GM18511 (cell line): ENCODE results near the gene TEAD4.

ENCODE experiments used
- ATAC-seq: cut with Tn5 transposase; IDR thresholded peaks from one replicate; pipeline ENCODE4 v1.9.1; 2021; ENCODE audit warnings: mild to moderate bottlenecking, moderate library complexity; ENCODE audit not compliant: unreplicated experiment

Gene TEAD4

DNA sequence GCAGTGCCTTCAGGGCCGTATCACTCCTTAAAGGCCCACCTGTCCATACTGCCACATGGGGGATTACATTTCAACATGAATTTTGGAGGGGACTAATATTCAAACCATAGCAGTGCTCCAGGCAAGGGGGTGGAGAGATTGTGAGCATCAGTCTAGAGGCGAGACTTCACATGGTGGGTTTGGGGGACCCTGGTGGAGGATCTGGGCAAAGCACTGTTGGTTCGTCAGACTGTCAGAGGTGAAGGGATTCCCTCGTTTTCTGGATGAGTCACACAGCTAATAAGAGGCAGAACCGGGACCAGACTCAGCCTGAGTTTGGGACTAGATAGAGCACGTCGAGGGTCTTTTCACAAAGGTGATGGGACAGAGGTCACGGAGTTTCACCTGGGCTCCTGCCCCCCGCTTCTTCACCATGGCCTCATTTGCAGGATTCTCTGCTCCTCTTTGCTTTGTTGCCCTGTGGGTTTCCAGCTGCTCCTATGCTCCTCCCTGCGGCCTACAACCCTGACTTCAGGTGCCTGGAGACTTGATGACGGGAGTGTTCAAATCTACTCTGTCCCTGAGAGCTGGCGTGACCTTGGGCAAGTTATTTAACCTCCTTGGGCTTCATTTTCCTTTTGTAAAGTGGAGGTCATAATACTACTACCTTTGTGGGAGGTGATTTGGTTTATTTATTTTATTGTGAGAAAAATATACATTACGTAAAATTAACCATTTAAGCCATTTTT lies 41.5 kb downstream of the TEAD4 start:
- ATAC-seq, result no peak

DNA sequence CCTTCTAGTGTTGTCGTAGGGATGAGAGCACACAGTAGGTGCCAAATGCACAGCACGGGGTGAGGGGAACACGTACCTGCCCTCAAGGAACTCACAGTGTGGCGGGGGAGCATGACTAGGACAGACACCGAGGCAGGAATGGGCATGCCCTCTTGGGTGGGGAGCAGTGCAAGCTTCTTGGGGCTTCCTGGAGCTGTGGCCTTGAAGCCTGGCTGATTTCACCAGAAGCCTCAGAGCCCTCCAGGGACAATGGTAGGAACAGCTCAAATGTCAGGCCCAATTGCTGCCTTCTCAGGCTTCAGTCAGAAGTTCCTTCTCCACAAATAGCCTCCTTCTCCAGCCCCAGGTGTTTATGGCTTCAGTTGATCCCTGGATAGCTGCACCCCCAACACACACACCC lies 43.4 kb downstream of the TEAD4 start:
- ATAC-seq, result no peak

DNA sequence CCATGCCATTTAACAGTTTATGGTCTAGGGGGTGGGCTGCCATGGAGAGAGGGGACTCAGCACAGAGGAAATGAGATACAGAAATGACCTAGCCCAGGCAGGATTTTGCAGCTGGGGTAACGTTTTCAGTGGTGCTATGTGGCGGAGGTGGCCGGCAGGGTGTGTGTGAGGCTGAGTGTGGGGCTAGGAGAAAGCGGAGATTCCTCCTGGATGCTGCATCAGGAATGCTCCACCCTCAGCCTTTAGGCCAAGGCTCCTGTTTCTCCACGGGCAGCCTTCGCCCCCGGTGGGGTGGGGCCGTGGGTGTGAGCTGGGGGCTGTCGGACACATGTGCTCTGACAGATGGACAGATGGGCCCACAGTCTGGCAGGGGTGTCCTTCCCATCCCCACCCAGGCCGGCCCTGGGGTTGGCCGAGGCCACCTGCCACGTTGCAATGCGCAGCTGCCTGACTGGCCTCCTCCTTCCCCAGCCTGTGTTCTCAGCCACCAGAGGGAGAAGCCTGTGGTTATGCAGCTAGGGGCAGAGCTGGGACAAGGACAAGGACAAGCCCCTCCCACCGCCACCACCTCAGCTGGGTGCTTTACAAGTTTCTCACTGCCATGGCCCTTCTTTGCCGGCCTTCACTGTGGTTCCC lies 44.3 kb downstream of the TEAD4 start:
- ATAC-seq, result no peak

DNA sequence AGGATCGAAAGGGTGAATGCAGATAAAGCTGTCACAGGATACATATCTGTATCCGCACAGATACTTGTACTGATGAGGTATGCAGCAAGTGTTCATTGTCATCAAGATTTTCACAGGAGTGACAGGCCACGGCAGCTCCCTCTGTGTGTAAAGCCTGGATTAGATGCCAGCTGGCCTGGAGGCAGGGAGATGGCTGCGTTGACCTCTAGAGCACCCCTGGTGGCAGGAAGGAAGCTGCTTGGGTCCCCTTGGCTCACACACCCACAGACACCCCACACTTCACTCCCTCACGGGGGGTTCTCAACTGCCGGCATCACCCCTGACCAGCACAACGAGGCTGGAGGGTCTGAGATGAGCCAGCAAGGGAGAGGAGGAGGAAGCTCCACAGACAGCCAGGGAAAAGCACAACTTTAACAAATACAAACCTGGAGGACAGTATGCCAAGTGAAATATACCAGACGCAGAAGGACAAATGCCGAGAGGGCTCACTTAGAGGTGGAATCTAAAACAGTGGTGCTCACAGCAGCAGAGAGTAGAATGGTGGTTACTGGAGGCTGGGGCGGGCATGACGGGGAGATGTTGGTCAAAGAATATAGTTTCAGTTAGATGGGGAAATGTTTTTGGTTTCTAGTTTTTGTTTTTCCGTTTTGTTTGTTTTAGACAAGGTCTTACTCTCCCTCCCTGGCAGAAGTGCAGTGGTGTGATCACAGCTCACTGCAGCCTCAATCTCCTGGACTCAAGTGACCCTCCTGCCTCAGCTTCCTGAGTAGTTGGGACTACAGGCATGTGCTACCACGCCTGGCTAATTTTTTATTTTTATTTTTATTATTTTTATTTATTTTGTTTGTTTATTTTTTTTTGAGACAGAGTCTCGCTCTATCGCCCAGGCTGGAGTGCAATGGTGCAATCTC lies 45.7 kb downstream of the TEAD4 start:
- no peak for ATAC-seq

DNA sequence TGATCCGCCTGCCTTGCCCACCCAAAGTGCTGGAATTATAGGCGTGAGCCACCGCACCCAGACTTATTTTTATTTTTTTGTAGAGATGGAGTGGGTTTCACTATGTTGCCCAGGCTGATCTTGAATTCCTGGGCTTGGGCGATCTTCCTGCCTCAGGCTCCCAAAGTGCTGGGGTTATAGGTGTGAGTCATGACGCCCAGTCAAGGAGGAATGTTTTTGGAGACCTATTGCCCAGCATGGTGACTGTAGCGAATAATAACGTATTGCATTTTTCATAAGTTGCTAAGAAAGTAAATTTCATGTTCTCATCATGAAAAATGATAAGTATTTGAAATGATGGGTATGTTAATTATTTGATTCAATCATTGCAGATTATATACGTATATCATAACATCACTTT lies 46.5 kb downstream of the TEAD4 start:
- ATAC-seq, result no peak

DNA sequence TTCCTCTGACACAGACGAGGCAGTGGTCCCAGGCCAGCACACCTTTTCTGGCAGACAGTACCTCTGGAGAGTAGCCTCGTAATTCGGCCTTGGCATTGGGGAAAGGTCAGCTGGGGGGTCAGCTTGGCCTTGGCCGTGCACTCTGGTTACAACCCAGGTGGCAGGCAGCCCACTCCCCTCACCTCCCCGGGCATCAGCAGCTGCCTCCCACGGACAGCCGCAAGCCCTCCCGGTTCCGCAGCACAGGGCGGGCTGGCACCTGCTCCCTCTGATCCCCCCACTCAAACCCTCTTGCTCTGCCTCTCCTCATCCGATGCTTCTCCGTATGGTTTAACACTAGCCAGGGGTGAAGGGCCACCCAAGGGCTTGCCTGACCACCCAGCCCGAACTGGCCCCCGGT lies 50.6 kb downstream of the TEAD4 start:
- ATAC-seq, result no peak

DNA sequence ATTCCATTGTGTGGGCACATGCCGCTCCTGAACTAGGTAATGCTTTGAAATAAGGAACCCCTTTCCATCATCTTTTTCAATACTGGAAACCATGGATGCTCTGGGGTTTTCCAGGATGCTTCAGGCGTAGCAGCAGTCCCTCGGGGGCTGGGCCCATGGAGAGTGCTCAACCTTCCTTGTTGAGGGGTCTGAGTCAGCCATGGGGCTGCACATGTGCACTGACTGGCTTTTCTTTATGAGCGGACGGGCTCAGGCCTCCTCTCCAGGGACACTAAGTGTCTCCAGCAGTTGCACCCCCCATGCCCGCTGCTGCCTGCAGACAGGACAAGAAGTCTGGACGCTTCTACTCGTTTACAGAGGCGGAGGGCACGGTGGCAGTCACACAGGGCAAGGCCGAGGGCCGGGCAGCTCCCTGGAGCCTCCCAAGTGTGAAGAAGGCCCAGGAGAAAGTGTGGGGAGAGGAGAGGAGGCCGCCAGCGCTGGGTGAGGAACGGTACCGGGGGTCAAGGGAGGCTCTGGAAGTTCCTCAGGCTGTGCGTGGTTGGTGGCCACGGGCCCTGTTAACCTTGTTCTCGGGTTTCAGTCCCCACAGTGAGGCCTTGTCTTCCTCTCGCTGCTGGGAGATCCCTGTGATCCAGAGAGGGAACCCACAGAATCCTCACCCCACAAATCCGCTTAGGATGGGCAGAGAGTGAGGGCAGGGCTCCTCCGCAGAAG lies 51.2 kb downstream of the TEAD4 start:
- ATAC-seq, result no peak

DNA sequence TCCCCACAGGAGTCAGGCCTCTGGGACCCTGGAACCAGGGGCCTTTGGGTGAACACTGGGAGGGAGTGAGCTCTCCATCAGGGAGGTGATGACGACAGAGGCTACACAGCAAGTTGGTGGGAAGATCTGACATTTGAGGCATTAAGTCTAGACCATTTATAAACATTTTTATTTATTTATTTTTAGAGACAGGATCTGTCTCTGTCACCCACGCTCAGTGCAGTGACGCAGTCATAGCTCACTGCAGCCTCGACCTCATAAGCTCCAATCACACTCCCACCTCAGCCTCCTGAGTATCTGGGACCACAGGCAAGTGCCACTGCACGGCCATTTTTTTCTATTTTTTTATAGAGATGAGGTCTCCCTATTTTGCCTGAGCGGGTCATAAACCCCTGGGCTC lies 53.6 kb downstream of the TEAD4 start:
- ATAC-seq, result no peak

DNA sequence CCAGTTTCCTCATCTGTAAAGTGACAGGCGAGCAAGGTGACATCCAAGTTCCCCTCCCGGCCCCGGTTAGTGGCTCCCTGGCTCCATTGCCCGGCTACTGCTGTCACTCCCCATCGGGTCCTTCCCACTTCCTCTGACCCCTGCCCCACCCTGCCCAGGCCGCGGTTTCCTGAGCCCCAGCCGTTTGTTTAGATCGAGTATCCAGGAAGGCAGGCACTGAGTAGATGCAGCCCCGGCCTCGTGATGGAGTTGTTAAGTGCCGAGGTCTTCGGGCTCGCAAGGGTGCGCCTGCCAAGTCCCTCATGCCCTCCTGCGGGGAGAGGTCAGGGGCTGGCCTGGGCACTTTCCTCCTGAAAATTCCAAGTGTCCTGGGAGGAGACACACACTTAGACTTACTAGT lies 55.4 kb downstream of the TEAD4 start:
- no peak for ATAC-seq

DNA sequence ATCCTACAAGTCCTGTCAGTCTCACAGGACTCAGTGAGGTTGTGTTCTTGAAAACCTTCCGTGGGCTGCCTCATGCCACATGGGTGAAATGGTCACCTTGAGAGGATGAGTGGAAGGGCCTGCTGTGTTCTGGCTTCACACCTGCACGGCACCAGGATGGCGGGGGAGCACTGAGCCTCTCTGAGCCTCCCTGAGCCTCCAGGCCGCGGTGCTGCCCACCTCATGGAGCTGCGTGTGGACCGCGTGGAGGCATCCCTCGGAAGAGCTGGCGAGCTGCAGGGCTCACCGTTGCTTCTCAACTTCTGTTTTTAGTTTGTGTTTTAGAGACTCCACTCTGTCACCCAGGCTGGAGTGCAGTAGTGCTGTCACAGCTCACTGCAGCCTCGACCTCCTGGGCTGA lies 56.2 kb downstream of the TEAD4 start:
- no peak for ATAC-seq

DNA sequence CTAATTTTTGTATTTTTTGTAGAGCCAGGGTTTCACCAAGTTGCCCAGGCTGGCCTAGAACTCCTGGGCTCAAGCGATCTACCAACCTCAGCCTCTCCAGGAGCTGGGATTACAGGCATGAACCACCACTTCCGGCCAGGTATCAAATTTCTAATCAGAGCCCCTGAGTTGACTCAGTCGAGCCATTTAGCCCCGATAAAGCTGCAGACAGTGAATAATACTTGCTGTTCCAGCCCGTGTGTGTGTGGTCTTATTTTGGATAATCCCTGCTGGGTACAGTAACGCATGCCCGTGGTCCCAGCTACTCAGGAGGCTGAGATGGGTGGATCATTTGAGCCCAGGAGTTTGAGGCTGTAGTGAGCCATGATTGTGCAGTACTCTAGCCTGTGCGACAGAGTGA lies 57.0 kb downstream of the TEAD4 start:
- no peak for ATAC-seq

DNA sequence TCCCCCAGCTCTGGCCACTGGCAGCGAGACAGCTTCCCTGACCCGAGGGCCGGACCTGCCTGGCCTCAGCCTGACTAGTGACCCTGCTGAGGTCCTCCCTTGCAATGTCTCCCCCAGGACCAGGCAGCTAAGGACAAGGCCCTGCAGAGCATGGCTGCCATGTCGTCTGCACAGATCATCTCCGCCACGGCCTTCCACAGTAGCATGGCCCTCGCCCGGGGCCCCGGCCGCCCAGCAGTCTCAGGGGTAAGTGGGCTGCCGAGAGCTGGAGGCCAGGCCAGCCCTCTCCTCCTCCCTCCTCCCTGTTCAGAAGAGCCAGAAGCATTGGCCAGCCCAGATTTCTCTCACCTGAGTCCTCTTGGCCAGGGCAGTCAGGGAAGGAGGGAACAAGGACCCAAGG lies 58.1 kb downstream of the TEAD4 start:
- no peak for ATAC-seq

DNA sequence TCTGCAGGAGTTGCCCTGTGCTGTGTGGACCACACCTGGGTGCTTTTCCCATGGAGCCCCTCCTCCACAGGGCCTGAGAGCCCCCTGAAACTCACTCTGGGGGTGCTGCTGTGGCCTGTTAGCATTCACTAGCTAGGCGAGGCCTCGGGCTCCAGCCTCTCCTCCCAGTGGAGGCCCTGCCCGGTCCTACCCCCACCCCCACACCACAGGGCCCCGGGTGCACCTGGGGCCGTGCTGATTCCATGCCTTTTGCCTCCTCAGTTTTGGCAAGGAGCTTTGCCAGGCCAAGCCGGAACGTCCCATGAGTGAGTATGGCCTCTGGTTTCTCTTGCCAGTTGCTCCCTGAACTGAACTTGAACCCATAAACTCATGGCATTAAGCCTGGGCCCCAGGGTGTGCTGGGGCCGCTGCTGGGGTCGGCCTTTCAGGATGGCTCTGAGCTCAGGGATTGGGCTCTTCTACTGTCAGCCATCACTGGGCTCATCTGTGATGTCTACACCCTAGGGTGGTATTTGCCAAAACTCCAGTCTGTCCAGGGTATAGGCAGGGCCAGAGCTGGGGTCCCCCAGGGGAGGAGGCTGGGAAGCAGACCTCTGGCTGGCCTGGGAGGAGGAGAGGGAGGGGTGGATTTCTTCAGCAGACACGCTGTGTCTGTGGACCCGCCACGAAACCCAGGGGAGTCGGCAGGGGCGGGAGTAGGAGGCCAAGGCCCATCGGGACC lies 59.2 kb downstream of the TEAD4 start:
- ATAC-seq, result no peak

DNA sequence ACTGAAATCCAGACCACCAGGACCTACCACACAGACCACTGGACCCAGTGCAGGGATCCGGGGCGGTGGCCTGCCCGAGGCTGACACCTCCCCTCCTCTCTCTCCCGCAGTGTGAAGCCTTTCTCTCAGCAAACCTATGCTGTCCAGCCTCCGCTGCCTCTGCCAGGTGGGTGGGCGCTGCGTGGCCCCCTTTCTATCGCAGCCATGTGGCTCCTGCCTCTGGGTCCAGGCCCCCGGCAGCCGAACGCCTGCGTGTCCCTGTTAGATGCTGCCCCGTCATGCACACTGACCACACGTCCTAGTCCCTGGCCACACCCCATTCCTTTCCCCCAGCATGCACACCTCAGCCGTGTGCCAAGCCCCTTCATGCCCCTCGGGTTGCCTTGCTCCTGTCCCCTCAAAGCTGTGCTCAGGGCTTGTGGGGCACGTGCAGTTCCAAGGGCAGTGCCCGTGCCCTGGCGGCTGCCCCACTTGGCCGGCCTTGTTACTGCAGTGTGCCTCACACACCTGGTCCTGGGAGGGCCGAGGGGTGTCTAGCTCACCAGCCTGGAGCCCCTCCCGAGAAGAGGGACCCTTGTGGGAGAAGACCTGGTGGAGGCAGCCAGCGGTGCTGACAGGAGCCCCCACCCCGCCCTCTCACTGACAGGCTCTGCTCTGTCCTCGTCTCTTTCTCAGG lies 59.9 kb downstream of the TEAD4 start:
- ATAC-seq, result no peak

DNA sequence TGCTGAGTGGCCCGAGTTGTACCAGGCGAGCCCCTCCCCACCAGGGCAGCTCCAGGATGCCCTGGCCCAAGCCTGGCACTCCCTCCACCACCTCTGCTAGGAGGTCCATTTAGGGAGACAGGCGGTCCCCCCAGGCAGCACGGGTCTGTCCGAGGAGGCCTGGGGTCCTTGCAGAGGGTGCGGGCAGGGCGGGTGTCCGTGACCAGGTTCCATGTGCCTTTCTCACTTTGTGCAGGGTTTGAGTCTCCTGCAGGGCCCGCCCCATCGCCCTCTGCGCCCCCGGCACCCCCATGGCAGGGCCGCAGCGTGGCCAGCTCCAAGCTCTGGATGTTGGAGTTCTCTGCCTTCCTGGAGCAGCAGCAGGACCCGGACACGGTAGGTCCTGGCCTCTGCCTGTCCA lies 61.2 kb downstream of the TEAD4 start:
- no peak for ATAC-seq

DNA sequence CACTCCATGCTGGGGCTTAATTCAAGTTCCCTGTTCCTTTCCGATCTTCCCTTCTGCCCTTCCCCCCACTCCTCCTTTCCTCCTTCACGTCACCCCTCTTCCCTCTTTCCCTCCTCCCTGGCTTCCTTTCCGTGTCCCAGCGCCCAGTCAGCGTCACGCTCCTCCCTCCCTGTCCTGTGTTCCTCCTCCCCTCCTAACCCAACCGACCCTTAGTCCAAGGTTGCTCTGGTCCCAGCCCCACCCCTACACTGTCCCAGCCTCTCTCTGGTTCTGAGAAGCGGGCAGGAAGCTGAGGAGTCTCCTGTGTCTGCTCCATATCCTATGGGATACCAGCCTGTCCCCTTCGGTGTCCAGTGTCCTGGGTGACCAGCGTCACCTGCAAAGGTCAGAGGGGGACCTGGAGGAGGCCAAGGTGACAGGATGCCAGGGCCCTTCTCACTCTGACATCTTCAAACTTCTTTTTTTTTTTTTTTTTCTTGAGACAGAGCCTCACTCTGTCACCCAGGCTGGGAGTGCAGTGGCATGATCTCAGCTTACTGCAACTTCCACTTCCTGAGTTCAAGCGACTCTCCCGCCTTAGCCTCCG lies 61.7 kb downstream of the TEAD4 start:
- no peak for ATAC-seq

DNA sequence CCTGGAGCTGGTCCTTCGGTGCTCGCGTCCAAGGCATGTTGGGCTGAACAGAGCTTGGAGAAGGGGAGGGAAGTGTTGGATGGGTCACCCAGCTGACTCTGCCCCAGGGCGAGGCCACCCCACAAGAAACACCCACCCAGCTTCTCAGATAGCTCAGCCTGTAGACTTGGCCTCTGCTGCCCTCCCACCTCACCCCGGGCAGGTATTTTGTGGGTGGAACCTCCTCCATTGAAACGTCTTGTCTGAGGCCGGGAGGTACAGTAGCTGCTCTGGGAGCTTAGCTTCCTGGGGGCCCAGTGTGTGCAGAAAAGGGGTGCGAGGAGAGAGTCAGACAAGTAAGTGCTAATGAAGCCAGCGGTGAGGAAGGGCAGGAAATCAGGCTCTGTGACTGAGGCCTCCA lies 63.2 kb downstream of the TEAD4 start:
- ATAC-seq, result no peak

DNA sequence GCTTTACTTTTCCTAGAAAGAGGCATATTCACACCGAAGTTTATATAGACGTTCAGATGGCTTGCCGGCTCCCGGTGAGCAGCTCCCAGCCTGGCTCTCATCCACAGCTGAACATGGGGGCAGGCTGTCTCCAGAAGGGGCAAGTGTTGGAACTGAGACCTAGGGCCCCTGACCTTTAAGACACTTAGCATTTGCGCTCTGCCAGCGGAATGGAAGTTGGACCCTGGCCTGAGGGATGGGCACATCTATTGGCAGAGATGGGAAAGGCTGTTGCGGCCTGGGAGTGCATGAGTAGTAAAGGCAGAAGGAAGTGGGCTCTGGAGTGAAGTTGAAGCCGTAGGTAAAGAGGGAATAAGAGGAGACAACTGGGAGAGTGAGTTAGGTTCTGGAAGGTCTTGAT lies 63.8 kb downstream of the TEAD4 start:
- no peak for ATAC-seq

DNA sequence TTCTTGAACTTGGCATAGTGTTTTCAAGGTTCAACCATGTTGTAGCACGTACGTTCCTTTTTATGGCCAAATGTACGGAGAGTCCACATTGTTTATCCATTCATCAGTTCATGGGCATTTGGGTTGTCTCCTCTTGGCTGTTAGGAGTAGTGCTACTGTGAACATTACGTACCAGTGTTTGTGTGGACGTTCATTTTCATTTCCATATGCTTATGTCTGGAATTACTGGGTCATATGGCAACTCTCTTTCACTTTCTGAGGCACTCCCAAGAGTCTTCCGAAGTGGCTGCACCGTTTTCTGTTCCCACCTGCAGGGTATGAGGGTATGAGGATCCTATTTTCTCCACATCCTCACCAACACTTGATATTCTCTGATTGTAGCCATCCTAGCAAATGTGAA lies 68.9 kb downstream of the TEAD4 start:
- ATAC-seq, result no peak
